HL-60 (cell line): Measurements from ENCODE around the gene SHKBP1.
A peak's percentile ranks its signal among the peaks of the same experiment; 100 is the strongest.

ENCODE experiments used
- GABPA ChIP-seq: IDR thresholded peaks from 2 replicates; pipeline ENCODE4 v1.6.1; 2012; ENCODE audit warnings: low read depth
- POLR2AphosphoS5 ChIP-seq: IDR thresholded peaks from 2 replicates; pipeline ENCODE4 v1.6.1; 2012; ENCODE audit warnings: low read depth
- SPI1 ChIP-seq: IDR thresholded peaks from 2 replicates; pipeline ENCODE4 v1.6.1; 2012; ENCODE audit warnings: low read depth, mild to moderate bottlenecking, borderline replicate concordance
- TF ChIP-seq, protein P1 (sequence below): IDR thresholded peaks from one replicate; pipeline ENCODE4 v1.5.1; 2011; ENCODE audit warnings: low read length, control low read depth, inconsistent platforms; ENCODE audit not compliant: insufficient read depth
- TF ChIP-seq, protein P2 (sequence below): IDR thresholded peaks from 2 replicates; pipeline ENCODE4 v1.6.1; 2012; ENCODE audit warnings: low read depth; ENCODE audit not compliant: insufficient replicate concordance

DNA sequence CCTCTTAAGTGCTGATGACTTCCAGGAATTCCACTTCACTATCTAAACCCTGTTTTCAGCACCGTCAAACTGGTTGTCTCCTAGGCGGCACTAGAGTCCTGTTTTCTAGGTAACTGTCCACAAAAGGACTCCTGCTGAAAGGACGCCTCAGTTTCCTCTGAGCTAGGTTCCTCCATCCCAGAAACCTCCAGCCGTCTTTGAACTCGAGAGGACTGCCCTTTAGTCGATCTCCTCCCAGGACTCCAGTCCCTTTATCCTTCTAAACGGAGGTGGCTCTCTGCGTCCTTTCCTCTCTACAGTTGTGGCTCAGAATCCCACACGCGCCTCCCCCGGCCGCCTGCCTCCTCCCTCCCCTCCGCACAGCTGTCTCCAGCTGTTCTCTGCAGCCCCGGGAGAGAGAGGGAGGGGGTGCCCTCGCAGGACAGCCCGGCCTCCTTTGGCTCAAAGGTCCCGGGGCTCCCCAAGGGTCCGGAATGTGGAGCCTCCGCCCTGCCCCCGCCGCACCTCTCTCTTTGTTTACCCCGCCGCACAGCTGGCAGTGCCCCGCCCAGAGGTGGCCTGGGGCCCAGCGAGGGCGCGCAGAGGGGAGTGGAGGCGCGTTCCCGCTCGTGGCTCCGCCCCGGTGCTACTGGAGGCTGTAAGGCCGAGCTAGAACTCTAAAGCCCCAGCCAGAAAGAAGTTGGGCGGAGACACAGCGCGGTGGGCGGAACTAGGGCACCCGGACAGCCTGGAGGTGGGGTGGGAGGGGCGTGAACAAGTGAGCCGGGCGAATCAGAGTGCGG lies 26.9 kb downstream of the SHKBP1 start:
- TF ChIP-seq, protein P1, sequence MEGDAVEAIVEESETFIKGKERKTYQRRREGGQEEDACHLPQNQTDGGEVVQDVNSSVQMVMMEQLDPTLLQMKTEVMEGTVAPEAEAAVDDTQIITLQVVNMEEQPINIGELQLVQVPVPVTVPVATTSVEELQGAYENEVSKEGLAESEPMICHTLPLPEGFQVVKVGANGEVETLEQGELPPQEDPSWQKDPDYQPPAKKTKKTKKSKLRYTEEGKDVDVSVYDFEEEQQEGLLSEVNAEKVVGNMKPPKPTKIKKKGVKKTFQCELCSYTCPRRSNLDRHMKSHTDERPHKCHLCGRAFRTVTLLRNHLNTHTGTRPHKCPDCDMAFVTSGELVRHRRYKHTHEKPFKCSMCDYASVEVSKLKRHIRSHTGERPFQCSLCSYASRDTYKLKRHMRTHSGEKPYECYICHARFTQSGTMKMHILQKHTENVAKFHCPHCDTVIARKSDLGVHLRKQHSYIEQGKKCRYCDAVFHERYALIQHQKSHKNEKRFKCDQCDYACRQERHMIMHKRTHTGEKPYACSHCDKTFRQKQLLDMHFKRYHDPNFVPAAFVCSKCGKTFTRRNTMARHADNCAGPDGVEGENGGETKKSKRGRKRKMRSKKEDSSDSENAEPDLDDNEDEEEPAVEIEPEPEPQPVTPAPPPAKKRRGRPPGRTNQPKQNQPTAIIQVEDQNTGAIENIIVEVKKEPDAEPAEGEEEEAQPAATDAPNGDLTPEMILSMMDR: no peak
- TF ChIP-seq POLR2AphosphoS5 (no peak), SPI1 (no peak), GABPA (no peak)
- TF ChIP-seq, protein P2, sequence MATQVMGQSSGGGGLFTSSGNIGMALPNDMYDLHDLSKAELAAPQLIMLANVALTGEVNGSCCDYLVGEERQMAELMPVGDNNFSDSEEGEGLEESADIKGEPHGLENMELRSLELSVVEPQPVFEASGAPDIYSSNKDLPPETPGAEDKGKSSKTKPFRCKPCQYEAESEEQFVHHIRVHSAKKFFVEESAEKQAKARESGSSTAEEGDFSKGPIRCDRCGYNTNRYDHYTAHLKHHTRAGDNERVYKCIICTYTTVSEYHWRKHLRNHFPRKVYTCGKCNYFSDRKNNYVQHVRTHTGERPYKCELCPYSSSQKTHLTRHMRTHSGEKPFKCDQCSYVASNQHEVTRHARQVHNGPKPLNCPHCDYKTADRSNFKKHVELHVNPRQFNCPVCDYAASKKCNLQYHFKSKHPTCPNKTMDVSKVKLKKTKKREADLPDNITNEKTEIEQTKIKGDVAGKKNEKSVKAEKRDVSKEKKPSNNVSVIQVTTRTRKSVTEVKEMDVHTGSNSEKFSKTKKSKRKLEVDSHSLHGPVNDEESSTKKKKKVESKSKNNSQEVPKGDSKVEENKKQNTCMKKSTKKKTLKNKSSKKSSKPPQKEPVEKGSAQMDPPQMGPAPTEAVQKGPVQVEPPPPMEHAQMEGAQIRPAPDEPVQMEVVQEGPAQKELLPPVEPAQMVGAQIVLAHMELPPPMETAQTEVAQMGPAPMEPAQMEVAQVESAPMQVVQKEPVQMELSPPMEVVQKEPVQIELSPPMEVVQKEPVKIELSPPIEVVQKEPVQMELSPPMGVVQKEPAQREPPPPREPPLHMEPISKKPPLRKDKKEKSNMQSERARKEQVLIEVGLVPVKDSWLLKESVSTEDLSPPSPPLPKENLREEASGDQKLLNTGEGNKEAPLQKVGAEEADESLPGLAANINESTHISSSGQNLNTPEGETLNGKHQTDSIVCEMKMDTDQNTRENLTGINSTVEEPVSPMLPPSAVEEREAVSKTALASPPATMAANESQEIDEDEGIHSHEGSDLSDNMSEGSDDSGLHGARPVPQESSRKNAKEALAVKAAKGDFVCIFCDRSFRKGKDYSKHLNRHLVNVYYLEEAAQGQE: peak; percentile 28
